Activated naive CD8-positive, alpha-beta T cell treated with anti-CD3 and anti-CD28 coated beads, Interleukin-2, amount 50 U/mL, for 24 hours (primary cell): ENCODE measurements around the gene BCAR3.
"Not testable (repeated sequence)": the region's sequence is repeated elsewhere in the genome, so short reads cannot be mapped to it uniquely, and the experiment has no call there.

ENCODE experiments used
- ATAC-seq: fragments of 150-1000 bp; cut with Tn5 transposase; one replicate; pipeline ENCODE4 v1.10.0; 2021
- DNase-seq: peaks from one replicate; pipeline ENCODE4 v3.0.0; 2021
- H3K27ac Mint-ChIP-seq: one replicate; pipeline ENCODE4 v1.8.0; 2021; ENCODE audit warnings: mild to moderate bottlenecking, mixed read lengths
- H3K27me3 Mint-ChIP-seq: one replicate; pipeline ENCODE4 v1.8.0; 2021; ENCODE audit warnings: mixed read lengths
- H3K36me3 Mint-ChIP-seq: one replicate; pipeline ENCODE4 v1.8.0; 2021; ENCODE audit warnings: low read depth, mixed read lengths
- H3K4me1 Mint-ChIP-seq: one replicate; pipeline ENCODE4 v1.8.0; 2021; ENCODE audit warnings: mixed read lengths
- H3K4me3 Mint-ChIP-seq: one replicate; pipeline ENCODE4 v1.8.0; 2021; ENCODE audit warnings: mild to moderate bottlenecking, moderate library complexity, mixed read lengths
- H3K9me3 Mint-ChIP-seq: one replicate; pipeline ENCODE4 v1.8.0; 2021; ENCODE audit warnings: mixed read lengths

Gene BCAR3

DNA sequence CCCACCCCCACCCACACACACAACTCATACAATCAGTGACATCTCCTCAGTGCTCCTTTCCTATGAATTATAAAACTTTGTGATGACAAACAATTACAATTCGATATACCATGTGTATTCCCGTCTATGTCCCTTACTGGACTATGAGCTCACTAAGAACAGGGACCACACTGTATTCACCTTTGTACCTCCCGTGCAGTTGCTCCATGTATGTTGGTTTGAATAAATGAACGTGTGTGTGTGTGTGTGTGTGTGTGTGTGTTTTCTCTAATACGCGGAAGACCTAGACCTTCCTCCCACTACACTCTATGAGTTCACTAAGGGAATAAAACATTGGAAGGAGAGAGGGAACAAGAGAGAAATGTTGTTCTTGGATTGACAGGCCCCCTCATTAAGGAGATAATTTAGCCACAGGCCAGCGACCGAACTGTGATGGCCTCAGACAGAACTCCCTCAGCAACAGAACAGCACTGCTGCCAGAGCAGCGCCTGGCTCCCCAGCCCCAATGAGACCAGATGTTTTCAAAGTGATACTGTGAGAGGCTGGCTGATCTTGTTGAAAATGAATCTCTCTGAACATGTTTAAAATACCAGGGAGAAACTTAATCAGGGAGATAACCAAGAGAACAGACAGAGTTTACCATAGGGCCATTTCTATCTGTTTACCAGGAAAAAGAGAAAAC, 21.7 kb downstream of the BCAR3 start:
- no peaks in the 10 kb centered on the region for H3K9me3 Mint-ChIP-seq
- H3K4me1 Mint-ChIP-seq = no peaks in the 10 kb centered on the region
- ATAC-seq = no peak
- H3K27me3 Mint-ChIP-seq = no peaks in the 10 kb centered on the region
- no peaks in the 10 kb centered on the region for H3K36me3 Mint-ChIP-seq
- H3K4me3 Mint-ChIP-seq = no peak overlapping the region
- H3K27ac Mint-ChIP-seq = no peak overlapping the region
- no peak for DNase-seq

DNA sequence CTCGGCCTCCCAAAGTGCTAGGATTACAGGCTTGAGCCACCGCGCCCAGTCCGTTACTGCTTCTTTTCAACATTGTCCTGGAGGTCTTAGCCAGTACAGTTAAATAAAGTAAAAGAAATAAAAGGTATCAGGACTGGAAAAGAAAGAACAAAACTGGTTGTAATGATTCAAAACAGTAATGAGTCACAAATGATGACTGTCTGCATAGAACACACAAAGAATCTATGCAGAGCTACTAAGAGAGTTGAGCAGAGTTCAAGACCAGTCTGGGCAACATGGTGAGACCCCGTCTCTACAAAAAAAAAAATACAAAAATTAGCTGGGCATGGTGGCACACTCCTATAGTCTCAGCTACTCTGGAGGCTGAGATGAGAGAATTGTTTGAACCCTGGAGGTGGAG, 23.4 kb downstream of the BCAR3 start:
- H3K27ac Mint-ChIP-seq = no peak overlapping the region
- no peaks in the 10 kb centered on the region for H3K4me1 Mint-ChIP-seq
- no peaks in the 10 kb centered on the region for H3K9me3 Mint-ChIP-seq
- H3K36me3 Mint-ChIP-seq = no peaks in the 10 kb centered on the region
- ATAC-seq (no peak), DNase-seq (no peak)
- H3K4me3 Mint-ChIP-seq = no peak overlapping the region
- H3K27me3 Mint-ChIP-seq = no peaks in the 10 kb centered on the region

DNA sequence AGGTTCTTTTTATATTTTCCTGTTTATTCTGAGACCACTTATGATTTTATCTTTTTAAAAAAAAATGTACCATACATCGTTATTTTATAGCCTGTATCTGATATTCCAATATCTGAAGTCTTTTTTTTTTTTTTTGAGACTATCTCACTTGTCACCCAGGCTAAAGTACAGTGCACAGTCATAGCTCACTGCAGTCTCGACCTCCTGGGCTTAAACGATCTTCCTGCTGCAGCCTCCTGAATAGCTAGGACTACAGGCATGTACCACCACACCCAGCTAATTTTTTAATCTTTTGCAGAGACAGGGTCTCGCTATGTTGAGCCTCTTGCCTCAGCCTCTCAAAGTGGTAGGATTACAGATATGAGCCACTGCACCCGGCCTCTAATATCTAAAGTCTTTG, 25.1 kb downstream of the BCAR3 start:
- no peak for ATAC-seq
- no peak for DNase-seq
- H3K4me3 Mint-ChIP-seq = no peak overlapping the region
- no peaks in the 10 kb centered on the region for H3K36me3 Mint-ChIP-seq
- H3K27ac Mint-ChIP-seq = no peak overlapping the region
- H3K4me1 Mint-ChIP-seq = no peaks in the 10 kb centered on the region
- no peaks in the 10 kb centered on the region for H3K27me3 Mint-ChIP-seq
- no peaks in the 10 kb centered on the region for H3K9me3 Mint-ChIP-seq

DNA sequence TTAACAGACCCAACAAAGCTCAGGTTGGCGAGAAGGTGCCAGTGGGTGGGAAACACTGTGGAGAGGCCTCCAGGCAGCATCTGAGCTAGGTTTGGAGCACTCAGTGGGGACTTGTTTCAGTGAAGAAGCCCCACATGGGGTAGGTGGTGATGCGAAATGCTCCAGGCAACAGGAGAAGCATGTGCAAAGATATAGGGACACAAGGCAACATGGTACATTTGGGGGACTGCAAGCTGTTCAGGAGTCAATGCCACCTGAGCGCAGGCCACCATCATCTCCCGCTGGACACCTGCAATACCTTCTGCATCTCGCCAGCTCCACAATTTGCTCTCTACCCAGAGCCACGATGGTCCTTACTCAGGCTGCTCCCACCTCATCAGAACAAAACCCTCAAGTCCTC, 28.0 kb downstream of the BCAR3 start:
- Mint-ChIP-seq H3K4me3 (no peak overlapping the region), H3K36me3 (no peaks in the 10 kb centered on the region), H3K4me1 (no peaks in the 10 kb centered on the region), H3K27me3 (no peaks in the 10 kb centered on the region), H3K9me3 (no peaks in the 10 kb centered on the region), H3K27ac (no peak overlapping the region)
- DNase-seq = no peak
- no peak for ATAC-seq

DNA sequence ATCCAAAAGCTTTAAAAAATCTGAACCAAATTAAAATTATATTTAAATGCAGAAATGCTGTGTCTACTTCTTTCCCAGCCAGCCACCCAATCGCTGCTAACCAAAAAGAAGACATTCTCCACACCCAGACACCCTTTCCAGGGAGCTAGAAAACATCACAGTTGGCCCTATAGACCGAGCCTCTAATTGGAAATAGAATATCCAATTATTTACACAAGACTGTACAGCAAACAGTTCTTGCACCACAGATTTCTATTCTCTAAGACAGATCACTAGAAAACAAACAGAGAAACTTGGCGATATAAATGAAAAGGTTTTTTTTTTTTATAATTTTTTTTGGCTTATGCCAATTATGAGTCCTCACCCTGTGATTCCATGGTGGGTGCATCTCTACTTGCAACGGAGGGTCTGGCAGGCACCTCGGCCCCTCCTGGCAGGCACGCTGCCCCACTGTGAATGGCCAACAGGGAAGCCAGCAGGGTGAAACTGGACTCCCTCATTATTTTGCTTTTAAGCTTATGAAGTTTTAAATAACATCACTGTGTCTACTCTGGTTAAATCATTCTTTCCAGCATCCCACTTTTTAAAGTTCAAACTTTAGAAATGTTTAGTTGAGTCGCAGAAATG, 29.2 kb downstream of the BCAR3 start:
- H3K4me3 Mint-ChIP-seq = no peak overlapping the region
- no peak for DNase-seq
- no peak overlapping the region for H3K27ac Mint-ChIP-seq
- no peaks in the 10 kb centered on the region for H3K36me3 Mint-ChIP-seq
- ATAC-seq = no peak
- H3K9me3 Mint-ChIP-seq = no peaks in the 10 kb centered on the region
- H3K27me3 Mint-ChIP-seq = no peaks in the 10 kb centered on the region
- no peaks in the 10 kb centered on the region for H3K4me1 Mint-ChIP-seq

DNA sequence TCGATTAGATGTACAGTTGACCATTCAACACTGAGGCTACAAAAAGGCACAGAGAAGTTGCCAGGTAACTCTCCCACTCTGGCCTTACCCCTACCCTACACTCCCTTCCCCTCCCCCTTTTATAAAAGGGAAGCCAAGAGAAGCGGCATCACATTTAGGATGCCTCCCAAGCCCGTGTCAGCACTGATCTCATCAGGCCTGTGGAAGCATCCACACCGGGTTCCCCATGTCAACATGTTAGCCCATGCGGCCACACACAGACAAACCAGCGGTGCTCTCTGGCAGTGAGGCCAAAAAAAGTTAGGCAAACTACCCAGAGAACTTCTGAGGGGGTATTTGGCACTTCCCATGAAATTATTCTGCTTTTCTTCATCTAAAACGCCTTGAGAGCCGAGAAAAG, 29.9 kb downstream of the BCAR3 start:
- H3K36me3 Mint-ChIP-seq = no peaks in the 10 kb centered on the region
- no peak overlapping the region for H3K27ac Mint-ChIP-seq
- H3K4me1 Mint-ChIP-seq = no peaks in the 10 kb centered on the region
- no peaks in the 10 kb centered on the region for H3K9me3 Mint-ChIP-seq
- DNase-seq (no peak), ATAC-seq (no peak)
- no peaks in the 10 kb centered on the region for H3K27me3 Mint-ChIP-seq
- no peak overlapping the region for H3K4me3 Mint-ChIP-seq

DNA sequence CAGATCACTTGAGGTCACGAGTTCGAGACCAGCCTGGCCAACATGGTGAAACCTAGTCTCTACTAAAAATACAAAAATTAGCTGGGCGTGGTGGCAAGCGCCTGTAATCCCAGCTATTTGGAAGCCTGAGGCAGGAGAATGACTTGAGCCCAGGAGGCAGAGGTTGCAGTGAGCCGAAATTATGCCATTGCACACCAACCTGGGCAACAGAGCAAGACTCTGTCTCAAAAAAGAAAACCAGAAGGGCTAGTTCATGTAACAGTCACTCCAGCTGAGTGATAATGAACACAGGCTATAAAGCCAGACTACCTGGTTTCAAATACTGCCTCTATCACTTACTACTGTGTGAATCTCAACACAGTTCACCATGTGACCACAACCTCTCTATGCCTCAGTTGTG, 31.5 kb downstream of the BCAR3 start:
- not testable (repeated sequence) for H3K36me3 Mint-ChIP-seq, H3K4me1 Mint-ChIP-seq, H3K9me3 Mint-ChIP-seq, ATAC-seq, H3K4me3 Mint-ChIP-seq, DNase-seq, H3K27me3 Mint-ChIP-seq, H3K27ac Mint-ChIP-seq

DNA sequence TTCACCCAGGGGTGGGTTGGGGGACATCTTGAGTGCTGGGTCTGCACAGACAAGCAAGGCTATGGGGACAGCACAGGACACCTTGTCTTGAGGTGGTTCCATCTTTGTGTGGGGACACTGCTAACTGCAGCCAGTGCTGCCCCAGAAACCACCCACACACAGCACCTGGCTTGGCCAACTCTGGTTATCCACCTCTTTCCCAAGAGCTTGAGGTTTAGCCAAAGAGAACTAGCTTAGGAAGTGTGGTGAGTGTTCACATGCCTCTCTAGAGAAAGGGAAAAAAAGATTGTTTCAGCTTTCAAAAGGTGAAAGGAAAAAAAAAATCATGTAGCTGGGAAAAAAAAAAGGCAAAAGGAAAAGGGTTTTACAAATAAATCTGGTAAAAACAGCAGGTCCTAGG, 32.4 kb downstream of the BCAR3 start:
- H3K36me3 Mint-ChIP-seq = no peaks in the 10 kb centered on the region
- H3K4me1 Mint-ChIP-seq = peaks cover 1% of the 10 kb centered on the region
- no peak overlapping the region for H3K27ac Mint-ChIP-seq
- no peaks in the 10 kb centered on the region for H3K27me3 Mint-ChIP-seq
- H3K4me3 Mint-ChIP-seq = no peak overlapping the region
- H3K9me3 Mint-ChIP-seq = no peaks in the 10 kb centered on the region
- no peak for DNase-seq
- no peak for ATAC-seq

DNA sequence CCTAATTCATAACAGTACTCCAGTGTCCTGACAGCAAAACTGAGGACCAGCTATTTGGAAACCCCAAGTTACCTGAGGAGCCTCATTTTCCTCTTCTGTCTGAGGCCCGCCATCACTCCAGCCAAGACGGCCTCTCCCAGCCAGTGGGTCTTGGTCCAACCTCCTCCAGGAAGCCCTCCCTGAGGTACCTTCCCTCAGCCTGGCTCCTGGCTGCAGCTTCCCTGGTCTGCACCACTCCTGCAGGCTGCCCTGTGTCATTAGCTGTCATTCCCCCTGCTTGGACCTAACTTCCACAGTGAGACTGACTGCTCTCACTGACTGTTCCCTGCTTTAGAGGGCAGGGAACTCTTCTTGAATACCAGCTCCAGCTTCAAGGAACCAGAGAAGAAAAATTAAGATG, 33.0 kb downstream of the BCAR3 start:
- no peak overlapping the region for H3K27ac Mint-ChIP-seq
- H3K4me1 Mint-ChIP-seq = peaks cover 7% of the 10 kb centered on the region
- no peaks in the 10 kb centered on the region for H3K27me3 Mint-ChIP-seq
- no peaks in the 10 kb centered on the region for H3K9me3 Mint-ChIP-seq
- DNase-seq (no peak), ATAC-seq (no peak)
- H3K4me3 Mint-ChIP-seq = no peak overlapping the region
- H3K36me3 Mint-ChIP-seq = no peaks in the 10 kb centered on the region

DNA sequence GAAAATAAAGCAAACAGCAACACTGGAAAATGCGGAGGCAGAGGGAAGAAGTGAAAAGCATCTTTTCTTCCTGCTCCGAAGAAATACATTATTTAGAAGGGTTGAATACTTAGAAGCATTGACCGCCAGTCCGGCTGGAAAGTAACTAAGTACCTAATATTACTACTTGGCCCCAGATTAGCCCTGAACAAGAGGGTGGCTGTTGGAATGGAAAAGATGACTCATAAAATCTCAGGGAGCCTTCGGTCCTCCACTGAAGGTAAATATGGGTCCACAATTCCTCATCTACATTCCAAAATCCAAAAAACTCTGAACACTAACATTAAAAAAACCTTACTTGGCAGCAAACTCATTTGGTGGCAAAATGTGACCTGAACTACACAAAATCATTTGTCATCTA, 40.1 kb downstream of the BCAR3 start:
- Mint-ChIP-seq H3K4me3 (no peak overlapping the region), H3K27ac (no peak overlapping the region), H3K9me3 (no peaks in the 10 kb centered on the region), H3K27me3 (no peaks in the 10 kb centered on the region), H3K4me1 (peaks cover 22% of the 10 kb centered on the region), H3K36me3 (no peaks in the 10 kb centered on the region)
- ATAC-seq = no peak
- DNase-seq = no peak

DNA sequence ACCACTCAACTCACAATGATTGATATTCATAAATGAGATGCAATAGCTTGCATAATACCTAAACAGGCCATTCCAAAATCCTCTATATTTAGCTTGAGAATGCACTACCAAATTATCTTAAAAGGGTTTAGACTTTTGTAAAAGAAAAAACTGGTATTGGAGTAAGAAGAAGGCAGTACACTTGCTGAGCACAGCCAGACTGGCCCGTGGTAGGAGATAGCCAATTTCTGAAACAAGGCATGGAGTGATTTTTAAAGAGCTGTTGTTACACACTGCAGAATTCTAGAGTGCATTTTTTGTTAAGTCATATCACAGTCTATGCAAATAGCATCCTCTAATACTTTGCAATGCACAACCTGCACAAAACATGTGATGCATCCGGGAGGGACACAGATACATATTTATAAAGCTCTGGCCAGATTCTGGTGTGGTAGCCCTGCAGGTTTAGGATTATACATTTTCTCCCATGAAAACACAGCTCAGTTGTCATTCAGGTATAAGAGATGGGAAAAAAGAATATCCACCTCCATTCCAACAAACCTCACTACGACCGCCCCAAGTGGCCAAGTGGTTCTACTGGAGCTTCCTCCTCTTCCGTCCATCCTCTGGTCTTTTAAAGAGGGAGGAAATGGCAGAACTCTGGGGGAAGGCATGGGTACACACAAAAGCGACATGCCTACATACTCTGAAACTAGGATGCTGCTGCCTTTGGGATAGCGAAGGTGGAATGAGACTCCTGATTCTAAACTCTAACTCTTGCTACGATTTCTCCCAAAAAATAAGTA, 40.8 kb downstream of the BCAR3 start:
- no peak overlapping the region for H3K27ac Mint-ChIP-seq
- ATAC-seq (no peak), DNase-seq (no peak)
- no peaks in the 10 kb centered on the region for H3K27me3 Mint-ChIP-seq
- H3K4me3 Mint-ChIP-seq = no peak overlapping the region
- H3K4me1 Mint-ChIP-seq = peaks cover 22% of the 10 kb centered on the region
- H3K9me3 Mint-ChIP-seq = no peaks in the 10 kb centered on the region
- H3K36me3 Mint-ChIP-seq = no peaks in the 10 kb centered on the region

DNA sequence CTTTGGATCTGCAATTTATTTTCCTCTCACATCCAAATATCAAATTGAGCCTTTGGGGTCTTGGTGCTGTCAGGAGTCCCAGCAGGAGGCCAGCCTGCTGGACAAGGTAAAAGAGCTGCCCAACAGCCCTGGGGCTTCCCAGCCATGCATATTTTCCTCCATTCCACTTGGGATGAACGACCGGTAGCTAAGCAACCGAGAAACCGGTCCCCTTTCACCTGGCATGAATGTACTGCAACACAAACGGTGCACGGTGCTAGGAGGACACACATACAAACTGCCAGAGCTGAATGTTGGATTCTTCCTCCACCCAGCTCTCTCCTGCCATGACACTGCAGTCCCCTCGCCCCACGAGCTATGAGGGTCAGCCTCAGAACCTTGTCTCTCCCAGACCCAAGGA, 42.7 kb downstream of the BCAR3 start:
- Mint-ChIP-seq H3K4me1 (peaks cover 19% of the 10 kb centered on the region), H3K4me3 (no peak overlapping the region), H3K27me3 (no peaks in the 10 kb centered on the region), H3K27ac (no peak overlapping the region), H3K36me3 (no peaks in the 10 kb centered on the region), H3K9me3 (no peaks in the 10 kb centered on the region)
- no peak for DNase-seq
- no peak for ATAC-seq

DNA sequence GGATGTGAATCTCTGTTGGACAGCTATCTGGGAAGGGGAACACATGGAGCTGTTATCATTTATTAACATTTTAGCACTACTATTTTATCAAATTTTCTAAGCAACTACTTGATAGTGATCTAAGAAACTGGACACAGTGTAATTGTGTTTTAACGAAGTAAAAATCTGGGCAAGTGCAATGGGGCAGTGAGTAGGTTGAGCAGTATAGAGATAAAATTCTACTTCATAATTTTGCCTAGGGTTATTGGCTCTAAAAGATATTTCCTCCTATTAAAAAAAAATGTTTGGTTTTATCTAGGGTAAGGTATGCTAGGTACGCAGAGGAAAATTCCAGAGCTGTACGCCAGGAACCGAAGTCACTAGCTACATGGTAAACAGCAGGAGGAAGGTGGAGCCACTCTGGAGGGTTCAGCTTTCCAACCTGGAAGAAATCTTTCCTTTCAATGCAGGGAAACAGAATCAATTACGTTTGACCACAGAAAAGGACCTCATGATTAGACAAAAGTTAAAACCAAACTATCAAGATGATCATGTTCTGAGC, 43.3 kb downstream of the BCAR3 start:
- H3K9me3 Mint-ChIP-seq = no peaks in the 10 kb centered on the region
- no peak overlapping the region for H3K4me3 Mint-ChIP-seq
- peaks cover 13% of the 10 kb centered on the region for H3K4me1 Mint-ChIP-seq
- ATAC-seq (no peak), DNase-seq (no peak)
- no peaks in the 10 kb centered on the region for H3K27me3 Mint-ChIP-seq
- no peak overlapping the region for H3K27ac Mint-ChIP-seq
- no peaks in the 10 kb centered on the region for H3K36me3 Mint-ChIP-seq

DNA sequence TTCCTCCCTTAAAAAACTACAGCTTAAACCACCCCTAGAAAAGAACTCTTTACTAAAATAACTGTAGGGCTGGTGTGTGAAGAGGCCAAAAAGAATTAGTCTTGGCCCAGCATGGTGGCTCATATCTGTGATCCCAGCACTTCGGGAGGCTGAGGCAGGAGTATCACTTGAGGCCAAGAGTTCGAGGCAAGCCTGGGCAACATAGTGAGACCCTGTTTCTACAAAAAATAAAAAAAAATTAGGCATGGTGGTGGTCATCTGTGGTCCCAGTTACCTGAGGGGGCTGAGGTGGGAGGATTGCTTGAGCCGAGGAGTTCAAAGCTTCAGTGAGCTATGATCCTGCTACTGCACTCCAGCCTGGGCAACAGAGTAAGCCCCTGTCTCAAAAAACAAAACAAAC, 44.9 kb downstream of the BCAR3 start:
- Mint-ChIP-seq H3K4me1 (peaks cover 2% of the 10 kb centered on the region), H3K4me3 (no peak overlapping the region), H3K27ac (no peak overlapping the region)

More for the DNA sequence above, 44.9 kb downstream of the BCAR3 start:
- no peak for DNase-seq
- no peak for ATAC-seq
- H3K36me3 Mint-ChIP-seq = no peaks in the 10 kb centered on the region
- no peaks in the 10 kb centered on the region for H3K9me3 Mint-ChIP-seq
- H3K27me3 Mint-ChIP-seq = no peaks in the 10 kb centered on the region
